ENCODE measurements around the gene LRRC53.
A peak's percentile ranks its signal among the peaks of the same experiment; 100 is the strongest.

The LRRC53 gene

DNA sequence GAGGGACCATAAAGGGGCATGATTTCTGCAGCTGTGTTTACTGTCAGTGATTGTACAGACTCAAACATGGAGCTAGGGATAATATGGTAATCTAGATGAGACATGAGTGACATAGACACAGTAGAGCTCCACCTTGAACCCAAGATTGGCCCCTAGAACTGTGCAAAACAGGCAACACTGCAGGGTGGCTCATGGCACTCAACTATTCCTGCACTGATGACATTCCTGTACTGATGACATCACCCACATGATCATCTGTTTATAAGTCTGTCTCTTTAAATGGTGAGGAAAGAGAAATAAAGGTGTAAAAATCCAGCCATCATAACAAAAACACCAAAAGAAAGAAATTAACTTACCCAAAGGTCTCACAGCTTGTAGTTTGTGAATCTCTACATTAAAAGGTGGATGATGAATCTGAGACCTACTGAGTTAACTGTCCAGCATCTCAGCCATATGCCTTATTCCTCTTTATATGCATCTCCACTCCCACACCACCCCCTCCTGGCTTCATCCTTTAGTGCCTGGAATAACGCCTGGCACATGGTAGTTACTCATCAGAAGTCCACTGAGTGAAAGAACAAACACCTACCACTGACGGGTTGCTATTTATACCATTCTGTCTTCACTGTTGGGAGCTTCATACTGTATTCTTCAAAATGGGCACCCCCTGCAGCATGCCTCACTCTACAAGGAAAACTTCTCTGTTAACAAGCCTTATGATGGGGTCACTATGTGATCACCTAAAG lies at the start of gene LRRC53:
LRRC53 (minus strand) TSS at position 442 of the 746 bp plus-strand sequence. CDS start 29,262 bp downstream, outside the sequence.
- no peak for DNase-seq

DNA sequence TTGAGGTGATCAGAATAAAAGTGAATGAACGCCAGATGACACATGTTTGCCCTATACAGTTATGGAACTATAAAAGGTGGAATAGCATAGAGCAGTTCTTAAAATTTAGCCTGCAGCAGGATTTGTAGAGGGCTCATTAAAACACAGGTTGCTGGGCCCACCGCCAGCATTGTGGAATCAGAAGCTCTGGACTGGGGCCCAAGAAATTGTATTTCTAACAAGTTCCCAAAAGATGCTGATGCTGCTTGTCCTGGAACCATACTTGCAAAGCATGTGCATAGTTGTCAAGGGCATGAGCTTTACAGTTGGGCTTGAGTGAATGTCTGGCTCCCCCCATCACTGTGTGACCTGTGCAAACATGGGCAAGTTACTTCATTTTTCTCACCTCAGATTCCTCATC lies 37.5 kb upstream of the LRRC53 start:
- no peak for DNase-seq

DNA sequence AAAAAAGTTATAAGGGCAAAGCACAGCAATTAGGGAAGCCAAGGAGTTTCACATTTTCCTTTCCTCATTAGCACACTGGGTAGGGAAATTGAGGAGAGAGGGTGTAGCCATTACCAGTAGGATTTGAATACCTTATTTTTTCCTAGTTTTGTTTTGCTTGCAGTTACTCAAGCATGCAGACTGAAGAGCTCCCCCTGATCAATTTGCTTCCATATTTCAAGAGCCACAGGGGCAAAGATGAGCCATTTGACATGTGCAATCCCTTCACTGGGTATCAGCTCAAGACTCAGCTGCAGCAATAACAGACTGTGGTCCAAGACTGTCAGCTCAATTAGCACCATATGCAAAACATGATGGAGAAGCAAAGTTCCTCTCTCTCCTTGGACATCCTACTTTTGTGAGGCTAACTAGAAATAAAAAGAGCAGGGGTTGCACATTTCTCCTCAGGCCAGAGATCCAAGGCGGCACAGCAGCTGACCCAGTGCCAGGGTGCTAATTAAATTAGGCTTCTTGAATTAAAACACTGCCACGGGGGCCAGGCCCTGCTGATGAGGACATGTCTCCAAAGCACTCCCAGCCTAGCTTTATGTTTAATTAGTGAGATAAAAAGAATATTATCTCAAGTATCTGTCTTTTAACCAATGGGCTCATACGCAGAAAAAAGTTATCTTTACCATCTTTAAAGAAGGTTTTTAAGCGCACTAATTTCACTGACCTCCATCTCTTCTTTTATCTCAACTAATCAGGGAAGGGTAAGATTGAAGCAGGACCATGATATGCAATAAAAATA lies 36.7 kb upstream of the LRRC53 start:
- no peak for DNase-seq

- no peak for DNase-seq
Measured at GRCh38 chr1:74545821-74546220, 33.4 kb upstream of the LRRC53 start.

- DNase-seq = no peak
Measured at GRCh38 chr1:74534241-74534640, 21.8 kb upstream of the LRRC53 start.

DNA sequence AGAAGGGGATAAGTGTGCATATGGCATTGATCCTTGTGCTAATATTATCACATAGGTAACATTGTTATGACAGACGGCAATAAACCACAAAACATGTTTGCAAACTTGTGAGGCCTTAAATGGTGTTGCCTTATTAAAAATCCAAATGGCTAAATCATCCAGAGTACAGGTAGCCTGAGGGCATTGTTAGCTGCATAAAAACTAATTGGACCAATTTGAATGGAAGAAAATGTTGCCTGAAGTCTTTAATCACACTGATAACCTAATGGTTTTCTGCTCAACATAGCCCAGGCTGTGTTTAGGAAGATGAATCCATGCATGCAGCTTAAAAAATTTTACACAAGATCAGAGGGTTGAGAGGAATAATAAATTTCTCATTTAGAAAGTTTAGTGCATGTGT lies 19.4 kb upstream of the LRRC53 start:
- DNase-seq = no peak

DNA sequence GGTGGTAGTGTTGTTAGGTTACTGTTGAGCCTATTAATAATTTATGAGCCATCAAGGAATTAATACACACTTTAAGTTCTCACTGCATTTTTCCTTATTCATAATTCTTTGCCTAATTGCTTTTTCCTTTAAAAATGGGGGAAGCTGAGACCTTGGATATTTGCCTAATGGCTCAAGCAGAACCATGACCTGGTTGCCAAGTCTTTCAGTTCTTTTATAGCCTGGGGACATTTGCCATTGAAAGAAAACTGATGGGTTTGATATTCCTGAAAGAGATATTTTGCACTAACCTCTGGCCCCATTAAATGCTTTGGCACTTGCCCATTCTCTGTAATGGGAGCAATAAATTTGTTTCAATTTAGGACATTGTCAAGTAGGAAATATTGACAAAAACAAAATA lies 18.5 kb upstream of the LRRC53 start:
- peak; percentile 46 for DNase-seq

DNA sequence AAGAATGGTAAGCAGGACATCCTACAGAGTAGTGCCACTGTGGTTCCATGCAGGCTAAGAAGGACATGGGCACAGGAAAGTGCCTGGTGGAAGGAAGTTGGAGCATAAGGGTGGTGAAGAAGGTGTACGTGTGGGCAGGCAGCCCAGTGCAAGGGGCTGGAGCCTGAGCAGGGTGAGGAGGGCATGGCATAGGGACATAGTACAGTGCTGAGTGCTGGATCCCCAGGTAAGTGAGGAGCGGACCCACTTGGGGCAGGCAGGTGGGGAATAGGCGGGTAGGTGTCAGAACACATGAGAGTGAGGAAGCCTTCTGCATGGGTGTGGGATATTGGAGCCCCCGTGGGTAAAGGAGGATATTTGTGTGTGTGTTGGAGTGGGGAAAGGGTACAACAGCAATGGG lies 15.7 kb upstream of the LRRC53 start:
- DNase-seq = no peak

GRCh38 chr1:74526708-74527107 lies 14.3 kb upstream of the LRRC53 start:
- DNase-seq = no peak

GRCh38 chr1:74523873-74524480 lies 11.6 kb upstream of the LRRC53 start:
- DNase-seq = no peak

DNA sequence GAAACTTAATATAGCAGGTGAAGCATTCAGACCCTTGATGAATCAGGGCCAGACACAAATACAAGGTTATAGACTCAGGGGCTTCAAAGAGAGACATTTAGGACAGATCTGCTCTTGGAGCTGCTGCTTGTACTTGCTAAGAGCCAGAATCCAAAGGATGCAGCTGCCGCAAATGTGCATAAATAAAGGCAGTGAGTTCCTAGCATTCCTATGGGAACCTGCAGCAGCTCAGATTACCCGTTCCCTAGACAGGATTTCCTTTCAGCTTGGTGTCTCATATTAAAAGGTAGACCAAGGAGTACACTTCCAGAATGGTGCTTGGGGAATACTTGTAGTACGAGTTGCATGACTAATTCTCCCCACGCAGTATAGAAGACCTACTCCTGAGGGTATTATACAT lies 9.7 kb upstream of the LRRC53 start:
- no peak for DNase-seq

DNA sequence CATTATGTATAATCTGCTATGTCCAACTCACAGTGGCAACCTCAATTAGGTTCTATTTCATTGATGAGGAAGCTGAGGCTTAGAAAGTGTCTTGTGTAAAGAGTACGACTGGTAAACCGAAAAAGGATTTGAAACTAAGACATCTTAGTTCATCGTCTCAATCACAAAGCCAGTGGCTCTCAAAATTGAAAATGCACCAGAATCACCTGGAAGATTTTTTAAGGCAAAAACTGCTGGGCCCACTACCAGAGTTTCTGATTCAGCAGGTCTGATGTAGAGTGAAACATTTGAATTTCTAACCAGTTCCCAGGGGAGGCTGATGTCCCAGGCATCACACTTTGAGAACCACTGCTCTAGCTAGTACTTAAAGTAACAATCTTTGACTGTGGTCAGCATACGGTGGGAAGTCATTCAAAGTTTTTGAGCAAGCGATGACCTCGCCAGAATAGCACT lies 5.2 kb upstream of the LRRC53 start:
- DNase-seq = no peak

DNA sequence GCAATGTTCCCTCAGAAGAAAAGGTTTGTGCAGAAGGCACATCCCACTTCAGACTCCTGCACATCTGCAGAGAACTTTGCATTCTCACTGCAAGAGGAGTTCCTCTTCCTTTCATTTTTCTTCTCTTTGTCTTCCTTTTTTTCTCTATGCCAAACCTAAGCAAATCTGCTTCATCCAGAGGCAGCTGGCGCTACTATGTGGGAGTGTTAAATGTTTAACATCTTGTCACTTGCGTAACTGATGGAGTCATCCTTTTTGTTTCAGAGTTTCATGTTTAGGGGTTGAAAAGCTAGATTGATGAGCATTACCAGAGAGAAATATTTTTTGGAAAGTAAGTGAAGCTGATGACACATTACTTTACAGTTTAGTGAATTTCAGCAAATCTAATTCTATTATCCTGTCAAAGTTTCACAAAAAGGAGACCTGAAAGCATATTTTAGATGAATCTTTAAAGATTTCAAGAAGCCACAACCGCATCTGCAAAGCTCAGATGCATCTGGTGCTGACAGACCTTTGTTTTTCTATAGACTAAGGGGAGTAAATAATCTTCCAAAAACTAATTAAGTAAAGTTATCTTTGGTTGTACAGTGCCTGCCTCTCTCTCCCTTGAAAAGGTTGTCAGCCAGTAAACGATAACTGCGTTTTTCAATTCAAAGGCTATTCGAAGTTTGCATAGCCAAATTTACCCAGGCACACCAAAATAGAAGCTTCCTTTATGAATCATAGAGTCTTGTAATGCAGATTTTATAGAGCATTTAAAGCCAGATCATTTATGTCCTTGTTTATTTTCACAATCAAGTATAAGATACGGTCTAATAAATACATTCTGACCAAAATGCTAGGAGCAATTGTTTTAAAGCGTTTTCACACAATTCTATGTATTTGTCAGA lies 1.2 kb upstream of the LRRC53 start:
- no peak for DNase-seq

DNA sequence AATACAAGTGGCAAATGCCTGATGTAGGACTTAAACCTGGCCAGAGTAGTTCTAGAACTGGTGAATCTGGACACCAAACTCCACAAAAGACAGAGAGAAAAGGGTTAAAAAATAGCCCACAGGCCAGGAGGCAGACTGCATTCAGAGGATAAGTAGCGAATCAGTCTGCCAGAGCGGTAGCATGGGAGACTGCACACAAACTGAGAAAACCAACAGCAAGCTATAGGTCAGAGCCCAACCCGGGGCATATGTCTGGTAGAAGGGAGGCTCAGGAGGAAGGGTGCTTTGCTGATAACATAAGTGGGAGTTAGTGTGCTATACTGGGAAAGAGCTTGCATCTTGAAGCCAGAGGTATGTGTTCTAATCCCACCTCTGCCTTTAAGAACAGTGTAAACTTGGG lies 4.0 kb downstream of the LRRC53 start:
- DNase-seq = no peak

GRCh38 chr1:74505928-74506710 lies 6.3 kb downstream of the LRRC53 start:
- DNase-seq = no peak

DNA sequence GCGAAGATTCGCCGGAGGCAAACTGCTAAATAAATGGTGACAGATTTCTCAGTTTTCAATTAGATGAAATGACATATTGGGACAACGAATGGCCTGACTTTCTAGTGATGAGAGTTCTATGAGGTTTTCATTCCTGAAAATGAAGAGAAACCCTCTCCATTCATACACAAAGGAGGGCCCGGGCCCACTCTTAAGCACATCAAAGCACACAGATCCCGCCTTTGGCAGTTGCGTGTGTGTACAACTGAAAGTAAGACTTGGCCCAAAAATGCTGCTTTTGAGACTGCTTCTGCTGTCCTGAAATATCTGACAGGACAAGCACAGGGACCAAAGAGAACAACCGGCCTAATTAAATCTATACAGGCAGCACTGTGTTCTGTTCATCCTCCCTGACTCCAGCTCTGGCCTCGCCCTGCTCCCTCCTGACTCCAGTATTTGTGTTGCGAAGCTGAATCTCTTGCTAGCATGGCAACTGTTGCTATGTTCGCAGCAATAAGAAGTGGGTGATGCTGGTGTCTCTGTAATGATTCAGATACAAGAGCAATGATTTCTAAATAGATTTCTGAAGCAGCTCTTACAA lies 7.4 kb downstream of the LRRC53 start:
- no peak for DNase-seq

DNA sequence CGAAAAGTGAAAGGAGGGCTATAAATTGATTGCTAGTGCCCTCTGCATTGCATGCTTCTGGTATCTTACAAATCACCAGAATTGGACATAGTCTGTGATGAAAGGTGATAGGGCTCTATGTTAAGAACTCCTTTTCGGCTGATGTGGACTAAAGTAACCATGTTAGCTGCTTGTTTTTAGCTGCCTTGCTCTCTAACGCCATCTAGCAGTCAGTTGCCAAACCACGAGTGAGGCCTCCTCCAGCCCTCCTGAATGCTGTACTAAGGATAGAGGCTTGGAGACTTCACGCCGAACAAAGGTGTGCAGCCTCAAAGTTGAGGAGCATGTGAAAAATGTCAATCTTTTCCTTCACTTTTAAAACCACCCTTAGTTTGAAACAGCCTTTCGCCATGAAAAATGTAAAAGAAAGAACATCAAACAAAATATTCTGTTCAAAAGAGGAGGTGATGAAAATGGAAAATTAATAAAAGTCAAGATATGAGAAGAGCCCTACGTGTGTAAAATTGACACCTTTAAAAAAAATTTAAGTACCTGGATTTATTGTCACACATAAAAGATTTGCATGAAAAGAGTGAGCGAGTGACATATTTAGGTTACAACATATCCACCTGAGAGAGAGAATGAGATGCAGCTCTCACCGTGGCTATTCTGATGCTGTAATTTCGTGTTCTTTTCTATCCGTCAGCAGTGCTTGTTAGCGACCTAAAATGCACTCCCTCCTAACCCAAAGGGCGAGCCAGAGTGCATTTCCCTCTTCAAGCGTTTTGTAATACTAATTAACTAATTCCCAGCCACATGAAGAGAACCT lies 8.1 kb downstream of the LRRC53 start:
- peak; percentile 21 for DNase-seq

DNA sequence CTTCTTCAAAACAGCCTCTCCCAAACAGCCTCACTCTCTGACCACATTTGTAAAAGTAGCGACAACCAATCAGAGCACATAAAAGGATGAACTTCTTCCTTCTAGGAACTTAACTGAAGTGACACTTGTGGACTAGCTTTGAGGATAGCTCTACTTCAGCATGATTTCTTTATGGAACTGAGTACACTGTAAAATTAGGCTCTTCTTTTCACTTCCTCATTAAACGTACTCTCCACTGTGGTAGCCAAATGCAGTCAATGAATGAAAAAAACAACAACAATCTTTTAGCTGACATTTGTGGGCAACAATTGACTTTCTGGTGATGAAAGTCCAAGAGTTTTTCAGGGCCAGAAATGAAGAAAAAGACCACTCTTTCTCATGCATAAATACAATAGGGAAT lies 9.6 kb downstream of the LRRC53 start:
- no peak for DNase-seq

DNA sequence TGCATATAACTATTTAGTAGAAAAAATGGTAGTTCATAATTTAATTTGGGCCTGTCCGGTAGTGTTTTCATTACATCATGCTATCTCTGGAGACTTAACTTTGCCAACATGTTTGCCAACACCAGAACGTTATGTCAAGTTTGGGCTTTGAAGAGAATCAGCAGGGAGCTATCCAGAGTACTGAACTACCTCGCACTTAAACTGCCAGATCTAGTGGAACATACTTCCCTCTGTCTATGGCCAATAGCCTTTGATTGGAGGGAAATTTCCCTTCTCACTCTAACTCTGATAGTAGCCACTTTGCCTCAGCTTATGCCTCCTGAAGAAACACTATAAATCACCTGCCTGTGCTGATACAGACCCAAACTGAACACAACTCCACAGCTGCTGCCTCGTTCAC lies 10.0 kb downstream of the LRRC53 start:
- DNase-seq = no peak

DNA sequence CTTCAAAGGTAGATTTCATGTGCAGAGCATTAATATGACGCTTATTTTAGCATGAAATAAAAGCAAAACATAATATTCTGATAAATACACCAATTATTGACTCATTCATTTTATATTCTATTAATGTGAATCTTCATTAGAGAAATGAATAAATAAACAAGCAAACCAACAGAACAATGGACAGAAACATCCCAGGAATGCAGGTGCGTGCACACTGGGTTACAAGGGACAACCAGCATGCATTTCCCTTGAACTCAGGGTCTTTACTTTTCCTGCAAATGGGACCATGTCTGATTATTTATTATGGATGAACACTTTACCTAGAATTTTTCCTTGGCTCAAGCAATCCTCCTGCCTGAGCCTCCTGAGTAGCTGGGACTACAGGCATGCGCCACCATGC lies 13.5 kb downstream of the LRRC53 start:
- no peak for DNase-seq

DNA sequence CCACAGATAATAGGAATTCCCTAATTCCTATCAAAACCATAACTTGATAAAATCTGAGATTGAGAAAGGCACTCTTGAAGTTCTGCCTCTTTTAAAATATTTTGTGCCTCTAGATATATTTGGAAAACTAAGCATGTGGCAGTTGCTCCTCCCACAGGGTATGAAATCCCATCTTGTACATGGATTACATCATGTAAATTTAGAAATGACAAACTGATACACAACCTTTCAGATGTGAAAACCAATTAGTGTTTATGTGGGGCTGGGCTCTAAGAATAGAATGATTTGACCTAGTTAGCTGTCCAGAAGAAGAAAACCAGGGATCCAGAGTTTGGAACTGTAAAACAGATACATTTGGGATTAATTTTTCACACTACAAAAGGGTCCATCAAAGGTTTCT lies 15.7 kb downstream of the LRRC53 start:
- no peak for DNase-seq
